NT2/D1 (cell line): ENCODE results near the gene ADGRG1.

Experiments
- DNase-seq: peaks from one replicate; pipeline ENCODE4 v3.0.0-alpha.2; 2011; ENCODE audit warnings: low read depth, low spot score
- H3K27me3 ChIP-seq: 2 replicates; pipeline ENCODE4 v1.6.0; 2011; ENCODE audit warnings: mild to moderate bottlenecking; ENCODE audit not compliant: insufficient read length, insufficient read depth
- H3K36me3 ChIP-seq: 2 replicates; pipeline ENCODE4 v1.6.1; 2011; ENCODE audit warnings: mild to moderate bottlenecking, low read length, mixed read lengths; ENCODE audit not compliant: insufficient read depth, insufficient read length
- H3K4me1 ChIP-seq: 2 replicates; pipeline ENCODE4 v1.5.1; 2011; ENCODE audit not compliant: insufficient read depth, insufficient read length
- H3K4me3 ChIP-seq: 2 replicates; pipeline ENCODE4 v1.5.1; 2011; ENCODE audit warnings: low read depth; ENCODE audit not compliant: insufficient read length
- H3K9ac ChIP-seq: 2 replicates; pipeline ENCODE4 v1.6.0; 2011; ENCODE audit warnings: low read depth; ENCODE audit not compliant: insufficient read length
- H3K9me3 ChIP-seq: 2 replicates; pipeline ENCODE4 v1.5.1; 2011; ENCODE audit warnings: mild to moderate bottlenecking, low read length; ENCODE audit not compliant: insufficient read depth
- SUZ12 ChIP-seq: IDR thresholded peaks from 2 replicates; pipeline ENCODE4 v1.6.1; 2011; ENCODE audit not compliant: insufficient read length, insufficient read depth; ENCODE audit errors: extremely low read depth
- YY1 ChIP-seq: IDR thresholded peaks from 2 replicates; pipeline ENCODE4 v1.6.1; 2011; ENCODE audit not compliant: insufficient read length, insufficient read depth
- ZNF274 ChIP-seq: IDR thresholded peaks from 2 replicates; pipeline ENCODE4 v1.6.1; 2011; ENCODE audit warnings: mild to moderate bottlenecking, low read depth, low read length

Gene ADGRG1

GRCh38 chr16:57664662-57665025, 36.2 kb downstream of the ADGRG1 start:
- no peaks in the 10 kb centered on the region for H3K9me3 ChIP-seq
- H3K9ac ChIP-seq, result no peak overlapping the region
- no peak for TF ChIP-seq SUZ12
- no peak for TF ChIP-seq ZNF274
- no peak for TF ChIP-seq YY1
- DNase-seq, result no peak
- H3K36me3 ChIP-seq, result peaks cover 5% of the 10 kb centered on the region
- H3K27me3 ChIP-seq, result no peaks in the 10 kb centered on the region
- H3K4me3 ChIP-seq, result no peak overlapping the region
- H3K4me1 ChIP-seq, result peaks cover 14% of the 10 kb centered on the region

- Histone ChIP-seq H3K4me1 (peaks cover 20% of the 10 kb centered on the region), H3K27me3 (no peaks in the 10 kb centered on the region), H3K36me3 (peaks cover 5% of the 10 kb centered on the region), H3K9me3 (no peaks in the 10 kb centered on the region), H3K9ac (no peak overlapping the region), H3K4me3 (no peak overlapping the region)
- DNase-seq, result no peak
- no peak for TF ChIP-seq ZNF274
- no peak for TF ChIP-seq SUZ12
- TF ChIP-seq YY1, result no peak
These were observed 37.1 kb downstream of the ADGRG1 start for GRCh38 chr16:57665541-57665940.

- Histone ChIP-seq H3K36me3 (peaks cover 5% of the 10 kb centered on the region), H3K27me3 (no peaks in the 10 kb centered on the region), H3K9me3 (no peaks in the 10 kb centered on the region), H3K4me1 (peaks cover 20% of the 10 kb centered on the region), H3K4me3 (no peak overlapping the region), H3K9ac (peak overlapping the region; percentile 3)
- DNase-seq, result no peak
- TF ChIP-seq YY1 (no peak), SUZ12 (no peak), ZNF274 (no peak)
These were observed 38.1 kb downstream of the ADGRG1 start for GRCh38 chr16:57666353-57667047.

GRCh38 chr16:57667048-57667525, 38.7 kb downstream of the ADGRG1 start:
- DNase-seq, result no peak
- no peaks in the 10 kb centered on the region for H3K27me3 ChIP-seq
- TF ChIP-seq SUZ12 (no peak), ZNF274 (no peak), YY1 (no peak)
- H3K4me3 ChIP-seq, result no peak overlapping the region
- peaks cover under 1% of the 10 kb centered on the region for H3K36me3 ChIP-seq
- H3K4me1 ChIP-seq, result peaks cover 20% of the 10 kb centered on the region
- no peaks in the 10 kb centered on the region for H3K9me3 ChIP-seq
- no peak overlapping the region for H3K9ac ChIP-seq

GRCh38 chr16:57667526-57668262, 39.3 kb downstream of the ADGRG1 start:
- Histone ChIP-seq H3K4me3 (no peak overlapping the region), H3K36me3 (no peaks in the 10 kb centered on the region), H3K27me3 (no peaks in the 10 kb centered on the region), H3K9ac (no peak overlapping the region), H3K4me1 (peaks cover 23% of the 10 kb centered on the region), H3K9me3 (no peaks in the 10 kb centered on the region)
- DNase-seq, result no peak
- TF ChIP-seq SUZ12 (no peak), YY1 (no peak), ZNF274 (no peak)

GRCh38 chr16:57668263-57668571, 39.8 kb downstream of the ADGRG1 start, which contains the start of gene ADGRG3:
TSS of gene ADGRG3 (plus strand) at chr16:57668306. CDS start at chr16:57668348, 42 bp downstream.
- no peak within 1 kb of the TSS for H3K4me3 ChIP-seq
- no peaks in the 10 kb centered on the region for H3K36me3 ChIP-seq
- no peaks in the 10 kb centered on the region for H3K27me3 ChIP-seq
- H3K9me3 ChIP-seq, result no peaks in the 10 kb centered on the region
- no peak for TF ChIP-seq SUZ12
- TF ChIP-seq YY1, result no peak
- TF ChIP-seq ZNF274, result no peak
- peaks cover 25% of the 10 kb centered on the region for H3K4me1 ChIP-seq
- DNase-seq, result no peak
- no peak within 1 kb of the TSS for H3K9ac ChIP-seq

- Histone ChIP-seq H3K9ac (no peak overlapping the region), H3K4me3 (no peak overlapping the region), H3K36me3 (no peaks in the 10 kb centered on the region), H3K4me1 (peaks cover 25% of the 10 kb centered on the region), H3K9me3 (no peaks in the 10 kb centered on the region), H3K27me3 (peaks cover 4% of the 10 kb centered on the region)
- DNase-seq, result no peak
- TF ChIP-seq YY1 (no peak), SUZ12 (no peak), ZNF274 (no peak)
These were observed 40.4 kb downstream of the ADGRG1 start for GRCh38 chr16:57668630-57669475.
